Measurements from ENCODE around the gene LCN6.
"Not testable (repeated sequence)": the region's sequence is repeated elsewhere in the genome, so short reads cannot be mapped to it uniquely, and the experiment has no call there.

LCN6 gene

DNA sequence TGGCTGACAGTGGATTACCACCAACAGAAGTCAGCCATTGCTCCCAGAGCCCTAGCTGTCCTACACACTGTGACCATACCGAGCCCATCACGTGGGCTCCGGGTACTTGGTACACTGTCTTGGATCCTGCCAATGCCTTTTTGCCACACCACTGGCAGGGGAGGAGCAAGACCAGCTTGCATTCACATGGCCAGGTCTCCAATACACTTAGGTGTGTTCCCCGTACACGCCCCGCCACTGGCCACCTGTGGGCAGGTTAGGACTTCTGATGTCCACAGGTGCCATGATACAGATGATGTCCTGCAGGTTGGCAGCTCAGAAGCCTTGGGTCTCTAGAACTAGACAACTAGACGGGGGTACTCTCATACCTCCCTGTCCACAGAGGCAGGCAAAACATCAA is 41.3 kb downstream of the LCN6 start:
- Histone ChIP-seq H3K4me2 (ENCODE audit: low read depth, low read length, poor library complexity, severe bottlenecking) (no peak overlapping the region), H3K27me3 (ENCODE audit: insufficient read depth, low read length, poor library complexity, severe bottlenecking) (no peaks in the 10 kb centered on the region), H3K9ac (ENCODE audit: low read depth, low read length, poor library complexity, severe bottlenecking) (no peak overlapping the region), H3K4me3 (ENCODE audit: low read length, poor library complexity, severe bottlenecking) (no peak overlapping the region), H2AFZ (ENCODE audit: low read length) (no peak overlapping the region), H3K36me3 (ENCODE audit: insufficient read depth, low read length) (no peaks in the 10 kb centered on the region), H3K9me3 (ENCODE audit: insufficient read depth, low read depth, low read length) (no peaks in the 10 kb centered on the region), H3F3A (ENCODE audit: low read depth) (no peaks in the 10 kb centered on the region), H4K20me1 (ENCODE audit: insufficient read depth, low read length, poor library complexity, severe bottlenecking) (no peaks in the 10 kb centered on the region), H3K9me2 (replicated peaks; ENCODE audit: low read depth, low read length) (no peaks in the 10 kb centered on the region), H3K79me2 (ENCODE audit: insufficient read depth, low read length) (no peaks in the 10 kb centered on the region), H3K4me1 (ENCODE audit: insufficient read depth, low read length, poor library complexity, severe bottlenecking) (no peaks in the 10 kb centered on the region)
- TF ChIP-seq, protein P1, sequence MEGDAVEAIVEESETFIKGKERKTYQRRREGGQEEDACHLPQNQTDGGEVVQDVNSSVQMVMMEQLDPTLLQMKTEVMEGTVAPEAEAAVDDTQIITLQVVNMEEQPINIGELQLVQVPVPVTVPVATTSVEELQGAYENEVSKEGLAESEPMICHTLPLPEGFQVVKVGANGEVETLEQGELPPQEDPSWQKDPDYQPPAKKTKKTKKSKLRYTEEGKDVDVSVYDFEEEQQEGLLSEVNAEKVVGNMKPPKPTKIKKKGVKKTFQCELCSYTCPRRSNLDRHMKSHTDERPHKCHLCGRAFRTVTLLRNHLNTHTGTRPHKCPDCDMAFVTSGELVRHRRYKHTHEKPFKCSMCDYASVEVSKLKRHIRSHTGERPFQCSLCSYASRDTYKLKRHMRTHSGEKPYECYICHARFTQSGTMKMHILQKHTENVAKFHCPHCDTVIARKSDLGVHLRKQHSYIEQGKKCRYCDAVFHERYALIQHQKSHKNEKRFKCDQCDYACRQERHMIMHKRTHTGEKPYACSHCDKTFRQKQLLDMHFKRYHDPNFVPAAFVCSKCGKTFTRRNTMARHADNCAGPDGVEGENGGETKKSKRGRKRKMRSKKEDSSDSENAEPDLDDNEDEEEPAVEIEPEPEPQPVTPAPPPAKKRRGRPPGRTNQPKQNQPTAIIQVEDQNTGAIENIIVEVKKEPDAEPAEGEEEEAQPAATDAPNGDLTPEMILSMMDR (conservative IDR thresholded peaks at IDR 0.05; ENCODE audit: low read length) = no peak
- TF ChIP-seq EZH2phosphoT487 (IDR thresholded peaks at IDR 0.05; ENCODE audit: borderline replicate concordance) = no peak

DNA sequence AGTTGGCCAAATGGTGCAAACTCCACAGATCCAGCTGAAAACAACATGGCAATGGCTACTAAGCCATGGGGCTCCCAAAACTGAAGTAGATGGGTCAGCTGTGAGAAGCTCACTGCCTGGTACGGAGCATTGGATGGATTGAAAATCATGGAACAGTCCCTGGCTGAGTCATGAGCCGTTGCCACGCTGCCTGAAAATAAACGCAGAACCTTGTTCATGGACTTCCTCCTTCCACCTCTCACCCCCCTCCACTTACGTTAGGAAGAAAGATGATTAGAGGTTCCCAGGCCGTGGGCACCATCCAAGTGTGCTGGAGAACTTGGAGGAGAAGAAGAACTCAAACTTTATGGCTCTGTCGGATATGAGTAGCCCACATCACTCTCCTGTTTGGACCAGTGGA is 42.8 kb downstream of the LCN6 start:
- no peak overlapping the region for H3K4me2 ChIP-seq (ENCODE audit: low read depth, low read length, poor library complexity, severe bottlenecking)
- TF ChIP-seq, protein P1 (conservative IDR thresholded peaks at IDR 0.05; ENCODE audit: low read length) = no peak
- no peak for TF ChIP-seq EZH2phosphoT487 (IDR thresholded peaks at IDR 0.05; ENCODE audit: borderline replicate concordance)
- H3K9me2 ChIP-seq (replicated peaks; ENCODE audit: low read depth, low read length) = no peaks in the 10 kb centered on the region
- H2AFZ ChIP-seq (ENCODE audit: low read length) = no peak overlapping the region
- H3K9me3 ChIP-seq (ENCODE audit: insufficient read depth, low read depth, low read length) = no peaks in the 10 kb centered on the region
- no peak overlapping the region for H3K4me3 ChIP-seq (ENCODE audit: low read length, poor library complexity, severe bottlenecking)
- H3K27me3 ChIP-seq (ENCODE audit: insufficient read depth, low read length, poor library complexity, severe bottlenecking) = no peaks in the 10 kb centered on the region
- H3K79me2 ChIP-seq (ENCODE audit: insufficient read depth, low read length) = no peaks in the 10 kb centered on the region
- no peak overlapping the region for H3K9ac ChIP-seq (ENCODE audit: low read depth, low read length, poor library complexity, severe bottlenecking)
- H4K20me1 ChIP-seq (ENCODE audit: insufficient read depth, low read length, poor library complexity, severe bottlenecking) = no peaks in the 10 kb centered on the region
- H3K36me3 ChIP-seq (ENCODE audit: insufficient read depth, low read length) = no peaks in the 10 kb centered on the region
- no peaks in the 10 kb centered on the region for H3K4me1 ChIP-seq (ENCODE audit: insufficient read depth, low read length, poor library complexity, severe bottlenecking)
- H3F3A ChIP-seq (ENCODE audit: low read depth) = no peaks in the 10 kb centered on the region

DNA sequence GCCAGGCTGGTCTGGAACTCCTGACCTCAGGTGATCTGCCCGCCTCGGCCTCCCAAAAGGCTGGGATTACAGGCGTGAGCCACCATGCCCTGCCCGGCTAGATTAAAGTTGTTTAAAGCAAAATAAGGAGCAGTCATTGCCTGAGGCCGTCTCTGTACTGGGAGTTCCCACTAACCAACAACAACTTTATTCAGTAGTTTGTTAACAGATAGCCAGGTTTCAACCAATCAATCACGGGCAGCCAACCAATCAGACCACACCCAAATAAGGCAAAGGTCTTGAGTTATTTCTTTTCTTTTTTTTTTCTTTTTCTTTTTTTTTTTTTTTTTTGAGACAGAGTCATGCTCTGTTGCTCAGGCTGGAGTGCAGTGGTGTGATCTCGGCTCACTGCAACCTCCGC is 43.6 kb downstream of the LCN6 start:
- H3K9me3 ChIP-seq (ENCODE audit: insufficient read depth, low read depth, low read length); H3K4me2 ChIP-seq (ENCODE audit: low read depth, low read length, poor library complexity, severe bottlenecking); H3K9ac ChIP-seq (ENCODE audit: low read depth, low read length, poor library complexity, severe bottlenecking); H3K36me3 ChIP-seq (ENCODE audit: insufficient read depth, low read length); H3K9me2 ChIP-seq (replicated peaks; ENCODE audit: low read depth, low read length); H4K20me1 ChIP-seq (ENCODE audit: insufficient read depth, low read length, poor library complexity, severe bottlenecking); H3K27me3 ChIP-seq (ENCODE audit: insufficient read depth, low read length, poor library complexity, severe bottlenecking); H3K4me3 ChIP-seq (ENCODE audit: low read length, poor library complexity, severe bottlenecking); H3K4me1 ChIP-seq (ENCODE audit: insufficient read depth, low read length, poor library complexity, severe bottlenecking); H3K79me2 ChIP-seq (ENCODE audit: insufficient read depth, low read length); H2AFZ ChIP-seq (ENCODE audit: low read length); H3F3A ChIP-seq (ENCODE audit: low read depth): not testable (repeated sequence)

DNA sequence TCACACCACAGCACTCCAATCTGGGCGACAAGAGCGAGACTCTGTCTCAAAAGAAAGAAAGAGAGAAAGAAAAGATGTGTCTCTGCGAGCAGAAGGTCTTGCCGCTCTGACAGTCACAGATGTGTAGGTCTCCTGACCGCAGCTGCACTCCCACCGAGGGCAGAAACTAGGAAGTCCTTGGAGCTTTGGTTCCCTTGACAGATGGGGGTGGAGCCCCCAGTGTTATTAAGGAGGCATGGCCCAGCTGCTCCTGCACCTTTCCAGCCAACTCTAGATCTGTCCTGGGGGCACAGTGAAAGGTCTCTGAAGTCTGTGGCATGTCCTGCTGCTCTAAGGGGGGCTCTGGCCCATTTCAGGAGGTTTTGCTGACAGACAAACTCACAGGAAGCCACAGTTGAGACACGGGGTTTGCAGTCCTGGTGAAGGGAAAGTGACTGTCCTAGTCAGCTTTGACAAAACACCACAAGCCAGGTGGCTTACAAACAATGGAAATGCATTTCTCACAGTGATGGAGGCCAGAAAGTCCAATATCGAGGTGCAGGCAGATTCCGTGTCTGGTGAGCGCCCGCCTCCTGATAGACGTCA is 45.0 kb downstream of the LCN6 start:
- Histone ChIP-seq H3K4me2 (ENCODE audit: low read depth, low read length, poor library complexity, severe bottlenecking) (no peak overlapping the region), H3K9me3 (ENCODE audit: insufficient read depth, low read depth, low read length) (no peaks in the 10 kb centered on the region), H4K20me1 (ENCODE audit: insufficient read depth, low read length, poor library complexity, severe bottlenecking) (no peaks in the 10 kb centered on the region), H3K4me1 (ENCODE audit: insufficient read depth, low read length, poor library complexity, severe bottlenecking) (no peaks in the 10 kb centered on the region), H3K79me2 (ENCODE audit: insufficient read depth, low read length) (no peaks in the 10 kb centered on the region), H3K9ac (ENCODE audit: low read depth, low read length, poor library complexity, severe bottlenecking) (no peak overlapping the region), H3K36me3 (ENCODE audit: insufficient read depth, low read length) (no peaks in the 10 kb centered on the region), H3F3A (ENCODE audit: low read depth) (no peaks in the 10 kb centered on the region), H3K9me2 (replicated peaks; ENCODE audit: low read depth, low read length) (no peaks in the 10 kb centered on the region), H2AFZ (ENCODE audit: low read length) (no peak overlapping the region), H3K4me3 (ENCODE audit: low read length, poor library complexity, severe bottlenecking) (no peak overlapping the region), H3K27me3 (ENCODE audit: insufficient read depth, low read length, poor library complexity, severe bottlenecking) (no peaks in the 10 kb centered on the region)
- TF ChIP-seq, protein P1 (conservative IDR thresholded peaks at IDR 0.05; ENCODE audit: low read length) = no peak
- TF ChIP-seq EZH2phosphoT487 (IDR thresholded peaks at IDR 0.05; ENCODE audit: borderline replicate concordance) = no peak

Measured in Loucy (cell line).